ENCODE data around the gene RBM45.

GRCh38 chr2:178101321-178102079, 10.7 kb upstream of the RBM45 start:
- TF ChIP-seq CTCF (IDR thresholded peaks at IDR 0.05) (no peak), POLR2A (IDR thresholded peaks at IDR 0.05) (no peak)
